CD4-positive, alpha-beta T cell treated with Interleukin-4 for 1 hour (primary cell): Measurements from ENCODE around the gene AFG1L.
"Not testable (repeated sequence)": the region's sequence is repeated elsewhere in the genome, so short reads cannot be mapped to it uniquely, and the experiment has no call there.

ENCODE experiments used
- DNase-seq, 2 donors: peaks; one replicate each; pipeline ENCODE4 v3.0.0-alpha.2; 2020 to 2022

Gene AFG1L

DNA sequence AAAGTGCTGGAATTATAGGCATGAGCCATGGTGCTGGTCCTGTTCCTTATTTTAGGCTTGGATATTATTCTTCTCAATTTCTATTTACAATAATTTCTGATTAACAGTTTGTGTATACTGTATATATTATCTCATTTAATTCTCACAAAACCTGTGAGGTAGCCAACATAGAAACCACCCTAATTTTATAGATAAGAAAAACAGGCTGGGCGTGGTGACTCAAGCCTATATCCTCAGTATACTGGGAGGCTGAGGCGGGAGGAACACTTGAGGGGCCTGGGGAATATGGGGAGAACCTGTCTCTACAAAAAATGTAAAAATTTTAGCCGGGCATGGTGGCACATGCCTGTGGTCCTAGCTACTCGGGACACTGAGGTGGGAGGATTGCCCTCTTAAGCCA, 3.8 kb upstream of the AFG1L start:
- DNase-seq = no peak

- DNase-seq = not testable (repeated sequence)
Measured at GRCh38 chr6:108292561-108292960, 2.3 kb upstream of the AFG1L start.

GRCh38 chr6:108293527-108294296, 1.1 kb upstream of the AFG1L start:
- no peak for DNase-seq

DNA sequence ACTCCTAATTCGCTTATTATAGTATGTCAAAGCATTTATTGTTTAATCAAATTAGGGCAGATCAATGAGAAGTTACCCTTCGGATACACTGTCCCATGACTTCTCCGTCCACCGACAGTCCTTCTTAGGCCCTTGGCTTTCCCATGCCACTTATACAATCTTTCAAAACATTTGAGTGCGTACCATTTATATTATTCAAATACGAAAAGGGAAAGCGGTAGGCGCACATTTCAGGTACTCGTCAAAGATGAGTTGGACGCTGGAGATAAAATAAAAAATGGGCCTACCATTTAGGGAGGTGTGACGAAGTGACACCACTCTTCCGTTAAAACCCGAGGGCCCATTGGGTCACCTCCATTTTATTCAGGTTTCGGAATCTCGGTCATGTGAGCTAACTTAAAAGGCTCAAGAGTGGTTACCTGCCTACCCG, 542 bp upstream of the AFG1L start:
- DNase-seq = no peak

DNA sequence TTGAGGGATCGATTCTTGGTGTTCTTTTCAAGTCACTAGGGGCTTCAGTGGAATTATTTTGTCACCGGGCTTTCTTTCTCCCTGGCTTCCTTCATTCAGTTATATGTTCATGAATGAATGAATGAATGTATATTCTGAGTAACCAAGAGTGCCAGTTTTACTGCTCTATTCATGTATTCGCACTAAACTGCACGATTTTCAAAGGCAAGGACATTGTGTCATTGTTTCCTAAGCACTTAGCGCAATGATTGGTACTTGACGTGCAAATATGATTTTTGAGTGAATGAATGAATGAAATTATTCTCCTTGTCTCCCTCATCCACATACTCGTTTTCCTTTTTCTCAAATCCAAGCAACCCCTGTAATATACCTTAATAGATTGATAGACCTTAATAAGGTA, 822 bp downstream of the AFG1L start:
- DNase-seq = no peak

- DNase-seq = no peak
Measured at GRCh38 chr6:108302386-108302785, 7.5 kb downstream of the AFG1L start.

GRCh38 chr6:108304646-108305045, 9.8 kb downstream of the AFG1L start:
- no peak for DNase-seq

DNA sequence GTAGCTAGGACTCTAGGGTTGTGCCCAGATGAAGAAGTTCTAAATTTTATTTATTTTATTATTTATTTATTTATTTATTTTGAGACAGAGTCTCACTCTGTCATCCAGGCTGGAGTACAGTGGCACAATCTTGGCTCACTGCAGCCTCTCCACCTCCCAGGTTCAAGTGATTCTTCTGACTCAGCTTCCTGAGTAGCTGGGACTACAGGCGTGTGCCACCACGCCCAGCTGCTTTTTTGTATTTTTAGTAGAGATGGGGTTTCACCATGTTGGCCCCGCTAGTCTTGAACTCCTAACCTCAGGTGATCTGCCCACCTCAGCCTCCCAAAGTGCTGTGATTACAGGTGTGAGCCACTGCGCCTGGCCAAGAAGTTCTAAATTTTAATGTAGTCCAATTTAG, 13.8 kb downstream of the AFG1L start:
- not testable (repeated sequence) for DNase-seq

- no peak for DNase-seq
Measured at GRCh38 chr6:108309844-108310243, 15.0 kb downstream of the AFG1L start.

DNA sequence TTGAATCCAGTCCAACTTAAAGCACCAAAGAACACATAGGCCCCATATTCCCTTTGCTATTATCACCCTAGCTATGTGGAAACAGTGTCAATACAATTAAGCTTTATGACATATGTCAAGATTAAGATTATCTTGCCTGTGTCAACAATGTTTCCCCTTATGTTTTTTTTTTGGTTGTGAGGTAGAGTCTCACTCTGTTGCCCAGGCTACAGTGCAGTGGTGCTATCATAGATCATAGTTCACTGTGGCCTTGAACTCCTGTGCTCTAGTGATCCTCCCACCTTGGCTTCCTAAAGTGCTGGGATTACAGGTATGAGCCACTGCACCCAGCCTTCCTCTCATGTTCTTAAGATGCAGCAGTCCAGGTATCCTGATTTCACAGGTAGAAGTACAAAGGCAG, 17.8 kb downstream of the AFG1L start:
- no peak for DNase-seq

- no peak for DNase-seq
Measured at GRCh38 chr6:108321253-108321747, 26.4 kb downstream of the AFG1L start.

DNA sequence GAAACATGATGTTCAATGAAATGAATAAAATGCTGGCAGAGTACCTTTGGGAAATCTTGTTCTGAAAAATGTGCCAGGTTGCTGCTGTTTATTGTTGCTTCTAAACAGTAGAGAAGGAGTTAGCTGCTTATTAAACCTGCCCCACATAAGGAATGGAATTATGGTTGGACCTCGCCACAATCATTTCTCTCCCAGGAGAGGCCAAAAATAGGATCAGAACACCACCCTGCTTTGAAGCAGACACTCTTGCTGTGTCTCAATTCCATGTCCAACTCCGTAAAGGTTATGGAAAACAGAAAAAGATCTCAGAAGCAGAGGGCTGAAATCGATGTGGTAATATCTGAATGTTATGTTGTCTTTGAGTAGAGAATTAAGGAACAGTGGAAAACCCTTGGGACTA, 27.9 kb downstream of the AFG1L start:
- no peak for DNase-seq

DNA sequence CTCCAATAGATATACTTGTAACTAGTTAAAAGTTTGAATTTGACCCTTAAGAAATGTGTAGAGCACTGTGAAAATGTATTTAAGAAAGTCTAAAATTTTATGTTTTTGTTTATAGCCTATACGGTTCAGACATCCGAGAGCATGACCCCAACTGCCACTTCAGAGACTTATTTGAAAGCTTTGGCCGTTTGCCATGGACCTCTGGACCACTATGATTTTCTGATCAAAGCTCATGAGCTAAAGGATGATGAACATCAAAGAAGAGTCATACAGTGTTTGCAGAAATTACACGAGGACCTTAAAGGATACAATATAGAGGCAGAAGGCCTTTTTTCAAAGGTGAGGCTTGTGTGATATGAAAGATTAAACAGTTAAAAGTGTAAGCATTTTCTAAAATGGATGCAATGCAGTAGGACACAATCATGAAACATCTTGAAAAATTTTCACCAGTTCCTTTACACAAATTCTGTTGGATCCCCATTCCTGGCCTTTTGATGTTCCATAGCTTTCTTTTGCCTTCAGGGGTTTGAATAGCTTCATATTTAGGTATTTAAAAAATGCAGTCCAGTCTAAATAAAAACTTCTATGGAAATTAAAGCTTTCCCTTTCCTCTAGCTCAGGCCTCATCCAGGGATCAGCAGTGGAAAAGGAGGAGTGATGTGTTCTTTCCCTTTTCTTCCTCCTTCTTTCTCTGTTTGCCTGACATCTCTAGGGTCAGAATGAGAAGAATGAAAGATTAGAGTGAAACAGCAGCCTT, 29.0 kb downstream of the AFG1L start:
- DNase-seq = no peak

GRCh38 chr6:108330221-108330785, 35.4 kb downstream of the AFG1L start:
- not testable (repeated sequence) for DNase-seq

GRCh38 chr6:108330806-108331205, 36.0 kb downstream of the AFG1L start:
- DNase-seq = no peak

DNA sequence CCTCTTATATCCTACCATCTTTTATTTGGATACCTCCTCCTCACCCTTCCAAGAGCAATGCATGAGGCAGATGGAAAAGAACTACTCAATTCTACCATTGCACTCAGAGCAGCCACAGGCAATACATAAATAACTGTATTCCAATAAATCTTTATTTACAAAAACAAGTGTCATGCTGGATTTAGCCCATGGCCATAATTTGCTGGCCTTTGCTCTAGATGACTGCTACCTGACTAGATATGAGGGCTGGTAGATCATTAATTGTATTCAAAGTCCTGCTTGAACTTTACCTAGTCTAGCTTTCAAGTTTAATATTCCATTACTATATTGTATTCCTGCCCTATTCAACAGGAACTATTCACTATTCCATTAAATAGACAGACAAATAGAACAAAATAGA, 37.1 kb downstream of the AFG1L start:
- DNase-seq = no peak

- no peak for DNase-seq
Measured at GRCh38 chr6:108336971-108337370, 42.1 kb downstream of the AFG1L start.

DNA sequence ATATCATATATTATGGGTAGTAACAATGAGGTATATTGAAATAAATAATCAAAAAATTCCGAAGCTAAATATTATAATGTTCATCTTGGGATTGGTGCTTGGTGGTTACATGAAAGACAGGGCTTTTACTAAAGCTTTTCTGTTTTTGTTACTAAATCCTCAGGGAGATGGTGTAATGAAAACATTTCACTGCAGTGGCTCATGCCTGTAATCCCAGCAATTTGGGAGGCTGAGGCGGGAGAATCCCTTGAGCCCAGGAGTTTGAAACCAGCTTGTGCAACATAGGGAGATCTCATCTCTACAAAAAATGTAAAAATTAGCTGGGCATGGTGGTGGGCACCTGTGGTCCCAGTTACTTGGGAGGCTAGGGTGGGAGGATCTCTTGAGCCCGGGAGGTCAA, 42.9 kb downstream of the AFG1L start:
- DNase-seq = no peak

- DNase-seq = no peak
Measured at GRCh38 chr6:108341372-108341771, 46.5 kb downstream of the AFG1L start.

GRCh38 chr6:108343894-108344293, 49.0 kb downstream of the AFG1L start:
- DNase-seq = no peak

DNA sequence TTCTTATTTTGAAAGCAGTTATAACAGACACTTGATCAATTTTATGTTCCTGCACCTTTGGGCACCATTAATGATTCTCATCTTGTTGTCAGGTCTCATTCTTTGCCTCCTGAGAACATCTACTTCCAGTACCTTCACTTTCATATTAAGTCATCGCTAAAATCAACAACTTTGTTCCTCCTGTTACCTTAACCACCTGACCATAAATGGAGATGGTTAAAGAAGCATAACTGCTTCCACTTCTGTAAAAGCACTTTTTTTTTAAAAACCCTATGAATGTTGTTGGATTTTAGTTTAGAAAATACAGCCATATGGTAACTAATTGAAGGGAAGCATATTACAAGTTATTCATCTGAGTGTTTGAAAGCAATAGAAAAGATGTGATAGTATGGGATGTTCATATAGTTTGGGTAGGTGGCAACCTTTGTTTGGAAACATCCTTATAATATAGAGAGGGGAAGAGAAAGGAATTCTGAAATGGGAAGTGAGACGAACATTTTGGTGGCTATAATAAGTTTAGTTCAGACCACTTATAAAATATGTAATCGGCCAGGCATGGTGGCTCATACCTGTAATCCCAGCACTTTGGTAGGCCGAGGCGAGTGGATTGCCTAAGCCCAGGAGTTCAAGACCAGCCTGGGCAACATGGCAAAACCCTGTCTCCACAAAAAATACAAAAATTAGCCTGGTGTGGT, 53.9 kb downstream of the AFG1L start:
- peak in 1 of 2 donors; percentile 19 for DNase-seq

DNA sequence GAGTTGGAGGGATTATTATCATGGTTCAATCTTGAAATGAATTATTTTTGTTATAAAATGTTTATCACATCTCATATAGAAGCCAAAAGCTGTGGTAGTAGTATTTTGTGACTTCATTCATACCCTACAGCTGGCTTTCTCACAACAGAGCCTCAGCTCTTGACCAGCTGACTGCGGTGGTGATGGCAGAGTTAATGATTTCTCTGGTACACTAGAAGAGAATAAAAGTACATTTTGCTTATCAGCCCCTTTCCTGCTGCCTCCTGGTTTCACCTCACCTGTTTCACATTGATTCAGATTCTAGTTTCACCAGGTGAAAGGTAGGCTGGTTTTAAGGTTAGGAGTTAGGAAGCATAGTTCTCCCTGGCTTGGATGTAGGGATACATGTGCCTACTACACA, 55.7 kb downstream of the AFG1L start:
- no peak for DNase-seq

DNA sequence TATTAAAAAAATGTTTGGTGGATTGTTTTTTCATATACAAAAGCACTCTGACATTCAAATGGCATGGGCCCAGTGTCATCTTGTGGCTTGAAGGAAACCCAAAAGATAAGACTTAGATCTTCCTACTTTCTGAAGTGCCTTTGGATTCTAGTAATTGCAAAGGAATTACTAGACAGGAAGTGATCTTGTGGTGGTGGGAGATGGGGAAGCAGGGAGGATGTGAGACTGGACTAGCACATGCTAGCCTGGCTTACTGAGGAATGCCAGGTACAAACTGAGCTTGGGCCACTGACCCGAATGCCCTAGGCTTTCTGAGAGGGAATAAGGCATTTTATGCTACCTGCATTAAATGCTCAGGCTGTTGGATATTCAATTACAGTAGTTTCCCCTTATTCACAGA, 59.0 kb downstream of the AFG1L start:
- no peak for DNase-seq
